ENCODE measurements around the gene MAD2L2.

GRCh38 chr1:11673089-11673769 is 7.7 kb downstream of the MAD2L2 start:
- TF ChIP-seq CTCF (IDR thresholded peaks at IDR 0.05; ENCODE audit: insufficient read depth, low read depth, low read length) (no peak), EZH2 (IDR thresholded peaks at IDR 0.05; ENCODE audit: insufficient read depth, low read length) (no peak)
